ENCODE measurements around the gene SLC11A1.
A peak's percentile ranks its signal among the peaks of the same experiment; 100 is the strongest.

The SLC11A1 gene

GRCh38 chr2:218367415-218368149 is 14.5 kb upstream of the SLC11A1 start:
- Histone ChIP-seq H3K79me2 (ENCODE audit: control insufficient read depth, insufficient read depth, low read length, unreplicated experiment) (no peaks in the 10 kb centered on the region), H3K27ac (ENCODE audit: low read depth, low read length) (no peak overlapping the region), H2AFZ (ENCODE audit: low read length, unreplicated experiment) (peak overlapping the region; percentile 71), H3K4me3 (ENCODE audit: low read depth, low read length) (peak overlapping the region; percentile 81), H3K36me3 (ENCODE audit: insufficient read depth, low read length) (no peaks in the 10 kb centered on the region), H3K4me1 (ENCODE audit: control insufficient read depth, insufficient read depth, low read length, unreplicated experiment) (no peaks in the 10 kb centered on the region), H3K27me3 (ENCODE audit: insufficient read depth, low read length) (no peaks in the 10 kb centered on the region)

GRCh38 chr2:218368150-218368528 is 13.9 kb upstream of the SLC11A1 start:
- Histone ChIP-seq H2AFZ (ENCODE audit: low read length, unreplicated experiment) (peak overlapping the region; percentile 71), H3K4me3 (ENCODE audit: low read depth, low read length) (peak overlapping the region; percentile 81), H3K4me1 (ENCODE audit: control insufficient read depth, insufficient read depth, low read length, unreplicated experiment) (no peaks in the 10 kb centered on the region), H3K27ac (ENCODE audit: low read depth, low read length) (no peak overlapping the region), H3K27me3 (ENCODE audit: insufficient read depth, low read length) (no peaks in the 10 kb centered on the region), H3K79me2 (ENCODE audit: control insufficient read depth, insufficient read depth, low read length, unreplicated experiment) (no peaks in the 10 kb centered on the region), H3K36me3 (ENCODE audit: insufficient read depth, low read length) (no peaks in the 10 kb centered on the region)

DNA sequence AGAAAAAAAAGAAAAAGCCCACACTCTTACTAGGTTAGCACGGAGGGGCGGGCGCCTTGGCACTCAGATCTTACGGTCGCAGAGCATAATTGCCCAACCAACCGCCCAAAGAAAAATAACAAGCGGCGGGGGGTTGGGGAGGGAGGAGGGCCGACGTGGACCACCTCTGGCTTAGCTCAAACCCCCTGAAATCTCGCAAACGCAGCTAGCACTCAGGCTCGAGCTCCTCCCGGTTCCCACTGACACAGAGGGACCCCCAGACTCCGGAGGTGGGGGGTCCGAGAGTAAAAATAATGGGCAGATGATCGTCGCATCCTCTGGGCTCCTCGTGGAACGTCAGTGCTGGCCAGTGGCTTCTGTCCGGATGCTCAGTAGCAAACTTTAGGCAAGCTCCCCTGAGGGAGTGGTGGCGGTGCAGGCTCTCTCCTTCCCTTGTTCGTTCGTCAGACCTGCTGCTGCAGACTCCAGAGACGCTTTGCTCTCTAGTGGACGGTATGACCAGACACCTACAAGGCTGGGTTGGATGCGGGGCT is 13.4 kb upstream of the SLC11A1 start:
- Histone ChIP-seq H3K4me3 (ENCODE audit: low read depth, low read length) (no peak overlapping the region), H3K27me3 (ENCODE audit: insufficient read depth, low read length) (no peaks in the 10 kb centered on the region), H2AFZ (ENCODE audit: low read length, unreplicated experiment) (no peak overlapping the region), H3K79me2 (ENCODE audit: control insufficient read depth, insufficient read depth, low read length, unreplicated experiment) (no peaks in the 10 kb centered on the region), H3K4me1 (ENCODE audit: control insufficient read depth, insufficient read depth, low read length, unreplicated experiment) (no peaks in the 10 kb centered on the region), H3K36me3 (ENCODE audit: insufficient read depth, low read length) (no peaks in the 10 kb centered on the region), H3K27ac (ENCODE audit: low read depth, low read length) (no peak overlapping the region)

- no peak overlapping the region for H2AFZ ChIP-seq (ENCODE audit: low read length, unreplicated experiment)
- H3K4me3 ChIP-seq (ENCODE audit: low read depth, low read length), result no peak overlapping the region
- no peaks in the 10 kb centered on the region for H3K36me3 ChIP-seq (ENCODE audit: insufficient read depth, low read length)
- no peak overlapping the region for H3K27ac ChIP-seq (ENCODE audit: low read depth, low read length)
- H3K27me3 ChIP-seq (ENCODE audit: insufficient read depth, low read length), result no peaks in the 10 kb centered on the region
- H3K4me1 ChIP-seq (ENCODE audit: control insufficient read depth, insufficient read depth, low read length, unreplicated experiment), result no peaks in the 10 kb centered on the region
- H3K79me2 ChIP-seq (ENCODE audit: control insufficient read depth, insufficient read depth, low read length, unreplicated experiment), result no peaks in the 10 kb centered on the region
These were observed 12.7 kb upstream of the SLC11A1 start for GRCh38 chr2:218369330-218369729.

DNA sequence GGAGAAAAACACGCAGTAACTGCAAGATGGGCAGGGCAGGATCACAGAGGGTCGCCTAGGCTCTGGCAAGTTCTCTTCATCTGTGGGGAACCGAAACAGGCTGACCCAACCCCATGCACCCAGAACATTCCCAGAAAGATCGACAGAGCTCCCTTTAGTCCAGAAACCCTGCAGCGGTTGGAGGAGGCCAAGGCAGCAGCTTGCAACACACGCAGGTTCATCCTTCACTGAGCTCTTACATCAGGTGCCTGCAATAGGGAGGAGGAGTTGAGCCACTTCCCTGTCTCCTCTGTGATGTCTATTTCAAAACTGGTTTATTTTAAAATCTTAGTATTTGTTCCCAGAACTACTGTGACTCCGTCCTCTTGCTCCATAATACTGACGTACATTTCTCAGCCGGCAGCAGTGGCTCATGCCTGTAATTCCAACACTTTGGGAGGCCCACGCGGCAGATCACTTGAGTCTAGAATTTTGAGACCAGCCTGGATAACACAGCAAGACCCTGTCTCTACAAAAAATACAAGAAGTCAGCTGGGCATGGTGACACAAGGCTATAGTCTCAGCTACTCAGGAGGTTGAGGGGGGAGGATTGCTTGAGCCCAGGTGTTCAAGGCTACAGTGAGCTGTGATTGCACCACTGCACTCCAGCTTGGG is 11.5 kb upstream of the SLC11A1 start:
- H3K79me2 ChIP-seq (ENCODE audit: control insufficient read depth, insufficient read depth, low read length, unreplicated experiment), result no peaks in the 10 kb centered on the region
- no peak overlapping the region for H2AFZ ChIP-seq (ENCODE audit: low read length, unreplicated experiment)
- H3K4me1 ChIP-seq (ENCODE audit: control insufficient read depth, insufficient read depth, low read length, unreplicated experiment), result no peaks in the 10 kb centered on the region

GRCh38 chr2:218371983-218372350 is 10.1 kb upstream of the SLC11A1 start:
- Histone ChIP-seq H3K4me3 (ENCODE audit: low read depth, low read length) (no peak overlapping the region), H3K79me2 (ENCODE audit: control insufficient read depth, insufficient read depth, low read length, unreplicated experiment) (no peaks in the 10 kb centered on the region), H2AFZ (ENCODE audit: low read length, unreplicated experiment) (no peak overlapping the region), H3K4me1 (ENCODE audit: control insufficient read depth, insufficient read depth, low read length, unreplicated experiment) (no peaks in the 10 kb centered on the region), H3K27me3 (ENCODE audit: insufficient read depth, low read length) (no peaks in the 10 kb centered on the region), H3K27ac (ENCODE audit: low read depth, low read length) (no peak overlapping the region), H3K36me3 (ENCODE audit: insufficient read depth, low read length) (no peaks in the 10 kb centered on the region)

More for the DNA sequence above, 11.5 kb upstream of the SLC11A1 start:
- Histone ChIP-seq H3K27ac (ENCODE audit: low read depth, low read length) (no peak overlapping the region), H3K4me3 (ENCODE audit: low read depth, low read length) (no peak overlapping the region), H3K27me3 (ENCODE audit: insufficient read depth, low read length) (no peaks in the 10 kb centered on the region), H3K36me3 (ENCODE audit: insufficient read depth, low read length) (no peaks in the 10 kb centered on the region)

DNA sequence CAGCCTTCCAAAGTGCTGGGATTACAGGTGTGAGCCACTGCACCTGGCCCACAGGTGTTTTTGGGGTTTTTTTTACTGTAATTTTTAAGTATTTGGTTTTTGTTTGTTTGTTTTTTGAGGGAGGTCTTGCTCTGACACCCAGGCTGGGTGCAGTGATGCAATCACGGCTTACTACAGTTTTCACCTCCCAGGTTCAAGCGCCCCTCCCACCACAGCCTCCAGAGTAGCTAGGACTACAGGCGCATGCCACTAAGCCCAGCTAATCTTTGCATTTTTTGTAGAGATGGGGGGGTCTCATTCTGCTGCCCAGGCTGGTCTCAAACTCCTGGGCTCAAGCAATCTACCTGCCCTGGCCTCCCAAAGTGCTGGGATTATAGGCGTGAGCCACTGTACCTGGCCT is 7.3 kb upstream of the SLC11A1 start:
- no peaks in the 10 kb centered on the region for H3K36me3 ChIP-seq (ENCODE audit: insufficient read depth, low read length)

GRCh38 chr2:218375212-218375611 is 6.9 kb upstream of the SLC11A1 start:
- H3K36me3 ChIP-seq (ENCODE audit: insufficient read depth, low read length), result no peaks in the 10 kb centered on the region
- H3K79me2 ChIP-seq (ENCODE audit: control insufficient read depth, insufficient read depth, low read length, unreplicated experiment), result no peaks in the 10 kb centered on the region
- no peak overlapping the region for H3K4me3 ChIP-seq (ENCODE audit: low read depth, low read length)
- no peak overlapping the region for H3K27ac ChIP-seq (ENCODE audit: low read depth, low read length)
- no peaks in the 10 kb centered on the region for H3K27me3 ChIP-seq (ENCODE audit: insufficient read depth, low read length)
- no peaks in the 10 kb centered on the region for H3K4me1 ChIP-seq (ENCODE audit: control insufficient read depth, insufficient read depth, low read length, unreplicated experiment)
- H2AFZ ChIP-seq (ENCODE audit: low read length, unreplicated experiment), result no peak overlapping the region

More for the DNA sequence above, 7.3 kb upstream of the SLC11A1 start:
- no peaks in the 10 kb centered on the region for H3K27me3 ChIP-seq (ENCODE audit: insufficient read depth, low read length)
- H3K4me3 ChIP-seq (ENCODE audit: low read depth, low read length), result no peak overlapping the region
- H3K27ac ChIP-seq (ENCODE audit: low read depth, low read length), result no peak overlapping the region
- no peaks in the 10 kb centered on the region for H3K79me2 ChIP-seq (ENCODE audit: control insufficient read depth, insufficient read depth, low read length, unreplicated experiment)
- no peaks in the 10 kb centered on the region for H3K4me1 ChIP-seq (ENCODE audit: control insufficient read depth, insufficient read depth, low read length, unreplicated experiment)
- H2AFZ ChIP-seq (ENCODE audit: low read length, unreplicated experiment), result no peak overlapping the region

- no peaks in the 10 kb centered on the region for H3K4me1 ChIP-seq (ENCODE audit: control insufficient read depth, insufficient read depth, low read length, unreplicated experiment)
- no peak overlapping the region for H3K27ac ChIP-seq (ENCODE audit: low read depth, low read length)
- no peak overlapping the region for H3K4me3 ChIP-seq (ENCODE audit: low read depth, low read length)
- peaks cover 9% of the 10 kb centered on the region; the same call in 1 of the 2 replicates for H3K27me3 ChIP-seq (ENCODE audit: insufficient read depth, low read length)
- no peaks in the 10 kb centered on the region for H3K36me3 ChIP-seq (ENCODE audit: insufficient read depth, low read length)
- no peaks in the 10 kb centered on the region for H3K79me2 ChIP-seq (ENCODE audit: control insufficient read depth, insufficient read depth, low read length, unreplicated experiment)
- H2AFZ ChIP-seq (ENCODE audit: low read length, unreplicated experiment), result no peak overlapping the region
These were observed 4.0 kb upstream of the SLC11A1 start for GRCh38 chr2:218378053-218378452.

GRCh38 chr2:218382785-218383184 is 712 bp downstream of the SLC11A1 start:
- Histone ChIP-seq H3K79me2 (ENCODE audit: control insufficient read depth, insufficient read depth, low read length, unreplicated experiment) (no peaks in the 10 kb centered on the region), H3K4me3 (ENCODE audit: low read depth, low read length) (no peak overlapping the region), H2AFZ (ENCODE audit: low read length, unreplicated experiment) (no peak overlapping the region), H3K27ac (ENCODE audit: low read depth, low read length) (no peak overlapping the region), H3K36me3 (ENCODE audit: insufficient read depth, low read length) (no peaks in the 10 kb centered on the region), H3K27me3 (ENCODE audit: insufficient read depth, low read length) (peaks cover 9% of the 10 kb centered on the region; the same call in 1 of the 2 replicates), H3K4me1 (ENCODE audit: control insufficient read depth, insufficient read depth, low read length, unreplicated experiment) (peaks cover 3% of the 10 kb centered on the region)
